A673 (cell line): Measurements from ENCODE around the gene BRD7.

Experiments used
- CTCF ChIP-seq: fragments of 300-800, 200-600 bp; sonication (generic); conservative IDR thresholded peaks from 2 replicates; pipeline ENCODE4 v1.5.1; 2017; ENCODE audit warnings: low read depth, mild to moderate bottlenecking, antibody characterized with exemption, low read length, moderate library complexity, mixed read lengths
- EZH2 ChIP-seq: fragments of 200-600 bp; sonication (generic); IDR thresholded peaks from 2 replicates; pipeline ENCODE4 v1.6.1; 2017; ENCODE audit warnings: borderline replicate concordance, low read depth, mild to moderate bottlenecking, mixed read lengths, antibody characterized with exemption, low read length; ENCODE audit not compliant: poor library complexity, severe bottlenecking

GRCh38 chr16:50275098-50275415 lies 93.7 kb downstream of the BRD7 start:
- TF ChIP-seq CTCF (no peak), EZH2 (no peak)
